Stimulated activated CD8-positive, alpha-beta memory T cell treated with anti-CD3 and anti-CD28 coated beads, Interleukin-4, amount 100 ng/mL, for 24 hours (primary cell): ENCODE results near the gene OR13C8.

Experiments
- DNase-seq: peaks from one replicate; pipeline ENCODE4 v3.0.0-alpha.2; 2020; ENCODE audit warnings: low read depth

OR13C8 gene

DNA sequence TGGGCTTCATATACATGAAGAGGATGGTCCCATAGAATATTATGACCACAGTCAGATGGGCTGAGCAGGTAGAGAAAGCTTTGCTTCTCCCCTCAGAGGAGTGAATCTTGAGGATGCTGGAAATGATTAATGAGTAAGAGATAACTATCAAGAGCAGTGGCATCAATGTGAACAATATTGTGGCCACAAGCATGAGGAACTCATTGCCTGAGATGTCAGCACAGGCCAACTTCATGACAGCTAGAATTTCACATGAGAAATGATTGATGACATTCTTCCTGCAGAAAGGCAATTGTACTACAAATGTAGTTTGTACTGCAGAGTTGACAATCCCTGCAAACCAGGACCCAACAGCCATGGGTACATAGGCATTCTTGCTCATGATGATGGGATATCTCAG lies 48.5 kb downstream of the OR13C8 start:
- DNase-seq: no peak

DNA sequence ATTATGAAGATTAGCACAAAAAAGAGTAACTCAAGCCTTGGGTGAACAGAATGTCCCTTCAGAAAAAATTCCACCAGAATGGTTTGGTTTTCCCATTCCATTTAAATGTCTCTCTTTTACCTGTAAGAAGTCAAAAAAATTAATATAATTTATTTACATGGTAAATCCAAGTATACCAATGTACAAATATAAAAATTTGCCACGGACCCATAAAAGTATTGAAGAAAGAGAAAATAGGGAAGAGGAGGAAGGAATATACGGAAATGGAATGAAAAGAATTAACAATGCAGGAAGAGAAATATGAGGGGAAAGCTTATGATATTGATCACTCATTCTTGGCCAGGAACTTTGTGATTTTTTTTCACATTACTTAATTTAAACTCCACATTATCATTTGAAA lies 49.1 kb downstream of the OR13C8 start, which contains the start of gene OR13C9:
OR13C9 (minus strand) TSS at position 101 of the 400 bp plus-strand sequence; CDS start at position 101, 0 bp downstream.
- no peak for DNase-seq
